ENCODE measurements around the gene PARP14. TPM values are rescaled to one million over a fixed set of nuclear protein-coding genes. Genes with fewer than 3 reads are reported as not detected.

PARP14 gene, protein sequence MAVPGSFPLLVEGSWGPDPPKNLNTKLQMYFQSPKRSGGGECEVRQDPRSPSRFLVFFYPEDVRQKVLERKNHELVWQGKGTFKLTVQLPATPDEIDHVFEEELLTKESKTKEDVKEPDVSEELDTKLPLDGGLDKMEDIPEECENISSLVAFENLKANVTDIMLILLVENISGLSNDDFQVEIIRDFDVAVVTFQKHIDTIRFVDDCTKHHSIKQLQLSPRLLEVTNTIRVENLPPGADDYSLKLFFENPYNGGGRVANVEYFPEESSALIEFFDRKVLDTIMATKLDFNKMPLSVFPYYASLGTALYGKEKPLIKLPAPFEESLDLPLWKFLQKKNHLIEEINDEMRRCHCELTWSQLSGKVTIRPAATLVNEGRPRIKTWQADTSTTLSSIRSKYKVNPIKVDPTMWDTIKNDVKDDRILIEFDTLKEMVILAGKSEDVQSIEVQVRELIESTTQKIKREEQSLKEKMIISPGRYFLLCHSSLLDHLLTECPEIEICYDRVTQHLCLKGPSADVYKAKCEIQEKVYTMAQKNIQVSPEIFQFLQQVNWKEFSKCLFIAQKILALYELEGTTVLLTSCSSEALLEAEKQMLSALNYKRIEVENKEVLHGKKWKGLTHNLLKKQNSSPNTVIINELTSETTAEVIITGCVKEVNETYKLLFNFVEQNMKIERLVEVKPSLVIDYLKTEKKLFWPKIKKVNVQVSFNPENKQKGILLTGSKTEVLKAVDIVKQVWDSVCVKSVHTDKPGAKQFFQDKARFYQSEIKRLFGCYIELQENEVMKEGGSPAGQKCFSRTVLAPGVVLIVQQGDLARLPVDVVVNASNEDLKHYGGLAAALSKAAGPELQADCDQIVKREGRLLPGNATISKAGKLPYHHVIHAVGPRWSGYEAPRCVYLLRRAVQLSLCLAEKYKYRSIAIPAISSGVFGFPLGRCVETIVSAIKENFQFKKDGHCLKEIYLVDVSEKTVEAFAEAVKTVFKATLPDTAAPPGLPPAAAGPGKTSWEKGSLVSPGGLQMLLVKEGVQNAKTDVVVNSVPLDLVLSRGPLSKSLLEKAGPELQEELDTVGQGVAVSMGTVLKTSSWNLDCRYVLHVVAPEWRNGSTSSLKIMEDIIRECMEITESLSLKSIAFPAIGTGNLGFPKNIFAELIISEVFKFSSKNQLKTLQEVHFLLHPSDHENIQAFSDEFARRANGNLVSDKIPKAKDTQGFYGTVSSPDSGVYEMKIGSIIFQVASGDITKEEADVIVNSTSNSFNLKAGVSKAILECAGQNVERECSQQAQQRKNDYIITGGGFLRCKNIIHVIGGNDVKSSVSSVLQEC (N-terminal part only)
- 24.0 and 30.3 TPM in 2 replicates for total RNA-seq

DNA sequence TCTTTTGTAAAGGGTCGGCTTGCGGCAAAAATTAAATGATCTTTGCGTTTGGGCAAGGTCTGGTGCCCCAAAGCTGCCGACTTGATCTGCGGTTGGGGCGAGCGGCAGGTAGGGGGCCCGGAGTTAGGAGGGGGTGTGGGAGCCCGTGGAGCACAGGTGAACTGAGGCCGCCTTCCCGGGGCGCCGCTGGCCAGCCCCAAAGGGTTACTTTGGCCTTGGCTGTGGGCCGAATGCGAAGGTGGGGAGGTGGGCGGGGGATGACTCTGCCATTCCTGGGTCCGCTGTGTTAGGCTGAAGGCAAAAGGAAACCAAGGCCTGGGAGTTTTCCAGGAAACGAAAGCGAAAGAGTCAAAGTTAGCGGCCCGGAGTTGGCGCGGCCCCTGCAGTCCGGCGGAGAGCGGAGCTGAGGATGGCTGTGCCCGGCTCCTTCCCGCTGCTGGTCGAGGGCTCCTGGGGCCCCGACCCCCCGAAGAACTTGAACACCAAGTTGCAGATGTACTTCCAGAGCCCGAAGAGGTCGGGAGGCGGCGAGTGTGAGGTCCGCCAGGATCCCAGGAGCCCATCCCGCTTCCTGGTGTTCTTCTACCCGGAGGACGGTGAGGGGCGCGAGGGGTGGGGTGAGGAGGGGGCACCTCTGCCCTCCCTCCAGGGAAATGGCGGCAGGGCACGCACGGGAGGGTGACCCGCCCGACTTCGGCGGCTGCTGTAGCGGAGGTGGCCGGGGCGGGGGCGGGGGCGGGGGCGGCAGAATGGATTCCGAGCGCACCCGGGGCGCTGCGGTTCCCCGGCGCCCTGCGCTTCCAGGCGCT, at the start of gene PARP14:
TSS of gene PARP14 (plus strand) at position 365 of the 809 bp plus-strand sequence. CDS start at position 410, 45 bp downstream.

Other genes with a start within 250 kb of the PARP14 start
- 27.1 and 27.2 TPM in 2 replicates for gene KPNA1, start 165.9 kb upstream of the PARP14 start, total RNA-seq
- 14.5 and 16.5 TPM in 2 replicates for gene PARP9, start 116.5 kb upstream of the PARP14 start, total RNA-seq
- gene DTX3L, start 116.5 kb upstream of the PARP14 start, total RNA-seq, result 17.5 and 19.3 TPM in 2 replicates
- under 0.01 TPM in 1 of 2 replicates, not detected in the other for gene PARP15, start 103.2 kb upstream of the PARP14 start, total RNA-seq
- 4.8 and 12.0 TPM in 2 replicates for gene HSPBAP1, start 113.0 kb downstream of the PARP14 start, total RNA-seq
- 7.4 and 28.2 TPM in 2 replicates for gene SLC49A4, start 114.2 kb downstream of the PARP14 start, total RNA-seq

Measured in epithelial cell of alveolus of lung (primary cell).